ENCODE data around the gene SSH2.

- TF ChIP-seq CEBPG (CRISPR knock-in tag; IDR thresholded peaks at IDR 0.05): no peak
- no peak for TF ChIP-seq CEBPG (tag; conservative IDR thresholded peaks at IDR 0.05 in 1 of 2, IDR thresholded peaks at IDR 0.05 in 1 of 2)
- TF ChIP-seq POLR2A (conservative IDR thresholded peaks at IDR 0.05): no peak
- TF ChIP-seq SIN3A (IDR thresholded peaks at IDR 0.05; ENCODE audit: borderline replicate concordance in 2 of 2, control insufficient read depth in 1 of 2, low read depth in 2 of 2, low read length in 2 of 2): no peak
- no peak for TF ChIP-seq ZBTB7A (IDR thresholded peaks at IDR 0.05; ENCODE audit: borderline replicate concordance, control insufficient read depth, low read depth, low read length)
- no peak for TF ChIP-seq NRF1 (conservative IDR thresholded peaks at IDR 0.05 in 1 of 2, IDR thresholded peaks at IDR 0.05 in 1 of 2)
- no peak for TF ChIP-seq SMAD3 (CRISPR knock-in tag; conservative IDR thresholded peaks at IDR 0.05)
- TF ChIP-seq TCF7L2 (IDR thresholded peaks at IDR 0.05; ENCODE audit: low read depth, low read length): no peak
- TF ChIP-seq, protein P1, sequence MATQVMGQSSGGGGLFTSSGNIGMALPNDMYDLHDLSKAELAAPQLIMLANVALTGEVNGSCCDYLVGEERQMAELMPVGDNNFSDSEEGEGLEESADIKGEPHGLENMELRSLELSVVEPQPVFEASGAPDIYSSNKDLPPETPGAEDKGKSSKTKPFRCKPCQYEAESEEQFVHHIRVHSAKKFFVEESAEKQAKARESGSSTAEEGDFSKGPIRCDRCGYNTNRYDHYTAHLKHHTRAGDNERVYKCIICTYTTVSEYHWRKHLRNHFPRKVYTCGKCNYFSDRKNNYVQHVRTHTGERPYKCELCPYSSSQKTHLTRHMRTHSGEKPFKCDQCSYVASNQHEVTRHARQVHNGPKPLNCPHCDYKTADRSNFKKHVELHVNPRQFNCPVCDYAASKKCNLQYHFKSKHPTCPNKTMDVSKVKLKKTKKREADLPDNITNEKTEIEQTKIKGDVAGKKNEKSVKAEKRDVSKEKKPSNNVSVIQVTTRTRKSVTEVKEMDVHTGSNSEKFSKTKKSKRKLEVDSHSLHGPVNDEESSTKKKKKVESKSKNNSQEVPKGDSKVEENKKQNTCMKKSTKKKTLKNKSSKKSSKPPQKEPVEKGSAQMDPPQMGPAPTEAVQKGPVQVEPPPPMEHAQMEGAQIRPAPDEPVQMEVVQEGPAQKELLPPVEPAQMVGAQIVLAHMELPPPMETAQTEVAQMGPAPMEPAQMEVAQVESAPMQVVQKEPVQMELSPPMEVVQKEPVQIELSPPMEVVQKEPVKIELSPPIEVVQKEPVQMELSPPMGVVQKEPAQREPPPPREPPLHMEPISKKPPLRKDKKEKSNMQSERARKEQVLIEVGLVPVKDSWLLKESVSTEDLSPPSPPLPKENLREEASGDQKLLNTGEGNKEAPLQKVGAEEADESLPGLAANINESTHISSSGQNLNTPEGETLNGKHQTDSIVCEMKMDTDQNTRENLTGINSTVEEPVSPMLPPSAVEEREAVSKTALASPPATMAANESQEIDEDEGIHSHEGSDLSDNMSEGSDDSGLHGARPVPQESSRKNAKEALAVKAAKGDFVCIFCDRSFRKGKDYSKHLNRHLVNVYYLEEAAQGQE (IDR thresholded peaks at IDR 0.05; ENCODE audit: borderline replicate concordance): no peak
- TF ChIP-seq, protein P1 (CRISPR knock-in tag; IDR thresholded peaks at IDR 0.05; ENCODE audit: low read depth): no peak
- no peak for TF ChIP-seq PCBP2 (IDR thresholded peaks at IDR 0.05; ENCODE audit: low read depth, low read length, poor library complexity, severe bottlenecking)
Observed at GRCh38 chr17:29837531-29837930, 92.5 kb downstream of the SSH2 start.
